SHP77 (cell line): Measurements from ENCODE around the gene DOCK2.

Experiments
- DNase-seq, 2 experiments: peaks; one replicate each; lab custom pipeline; 2025; lab: John Stamatoyannopoulos, UW

DOCK2 gene

GRCh38 chr5:169905017-169905416 is 267.9 kb downstream of the DOCK2 start:
- DNase-seq: no peak

- no peak for DNase-seq
Measured at GRCh38 chr5:169906745-169907649, 269.9 kb downstream of the DOCK2 start.

- no peak for DNase-seq
Measured at GRCh38 chr5:169908864-169909263, 271.8 kb downstream of the DOCK2 start.

GRCh38 chr5:169909945-169910344 is 272.9 kb downstream of the DOCK2 start:
- DNase-seq: no peak

- no peak for DNase-seq
Measured at GRCh38 chr5:169910393-169910792, 273.3 kb downstream of the DOCK2 start.

GRCh38 chr5:169911448-169912212 is 274.6 kb downstream of the DOCK2 start:
- no peak for DNase-seq

- DNase-seq: no peak
Measured at GRCh38 chr5:169913479-169913878, 276.4 kb downstream of the DOCK2 start.

- DNase-seq: no peak
Measured at GRCh38 chr5:169914766-169915165, 277.7 kb downstream of the DOCK2 start.

- no peak for DNase-seq
Measured at GRCh38 chr5:169917500-169917899, 280.4 kb downstream of the DOCK2 start.

DNA sequence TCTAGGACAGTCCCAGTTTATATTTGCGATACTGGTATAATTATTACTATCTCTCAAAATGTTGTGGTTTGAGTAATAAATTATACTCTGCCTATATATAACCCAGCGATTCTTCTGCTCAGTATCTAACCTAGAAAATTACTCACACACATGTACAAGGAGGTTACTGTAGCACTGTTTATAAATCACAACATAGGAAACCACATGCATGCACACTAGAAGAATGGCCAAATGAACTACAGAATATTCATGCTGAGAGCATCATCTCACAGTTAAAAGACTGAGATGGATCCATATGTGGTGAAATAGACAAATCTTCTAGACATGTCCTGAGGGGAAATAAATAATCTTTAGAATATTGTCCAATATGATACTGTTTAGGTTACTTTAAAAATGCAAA is 281.2 kb downstream of the DOCK2 start:
- DNase-seq: no peak

DNA sequence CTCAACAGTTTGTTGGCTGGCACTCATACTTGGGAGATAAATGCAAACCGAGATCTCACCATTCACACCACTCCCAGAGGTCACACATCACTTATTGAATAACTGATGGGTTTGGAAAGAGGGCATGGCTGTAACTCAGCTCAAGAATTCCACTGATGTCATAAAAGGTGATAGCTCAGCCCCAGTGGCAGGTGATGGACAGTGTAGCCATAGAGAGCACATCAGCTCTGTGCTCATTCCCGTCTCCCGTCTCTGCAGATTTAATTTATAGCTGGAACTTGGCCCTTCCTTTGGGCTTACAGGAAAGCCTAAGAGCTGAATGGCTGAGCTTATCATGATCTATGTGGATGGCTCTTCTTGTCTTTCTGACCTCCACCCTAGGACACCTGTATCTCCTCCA is 283.4 kb downstream of the DOCK2 start:
- DNase-seq: no peak

DNA sequence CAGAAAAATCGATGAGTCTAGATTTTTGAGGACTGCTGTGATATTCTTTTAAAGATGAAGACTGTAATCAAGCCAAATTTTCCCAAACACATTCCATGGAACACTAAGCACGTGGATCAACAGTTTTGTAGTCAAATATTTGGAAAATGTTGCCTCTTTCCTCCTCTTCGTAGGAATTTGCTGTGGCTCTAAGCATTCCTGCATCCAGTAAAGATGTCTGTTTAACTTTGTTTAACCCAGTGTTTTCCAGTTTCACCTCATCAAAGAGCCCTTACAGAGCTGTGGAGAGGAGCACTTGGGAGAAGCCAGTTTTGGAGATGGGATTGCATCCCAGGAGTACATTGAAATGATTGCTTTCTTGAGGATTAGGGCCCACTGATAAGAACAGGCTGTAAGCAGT is 284.3 kb downstream of the DOCK2 start:
- DNase-seq: no peak

DNA sequence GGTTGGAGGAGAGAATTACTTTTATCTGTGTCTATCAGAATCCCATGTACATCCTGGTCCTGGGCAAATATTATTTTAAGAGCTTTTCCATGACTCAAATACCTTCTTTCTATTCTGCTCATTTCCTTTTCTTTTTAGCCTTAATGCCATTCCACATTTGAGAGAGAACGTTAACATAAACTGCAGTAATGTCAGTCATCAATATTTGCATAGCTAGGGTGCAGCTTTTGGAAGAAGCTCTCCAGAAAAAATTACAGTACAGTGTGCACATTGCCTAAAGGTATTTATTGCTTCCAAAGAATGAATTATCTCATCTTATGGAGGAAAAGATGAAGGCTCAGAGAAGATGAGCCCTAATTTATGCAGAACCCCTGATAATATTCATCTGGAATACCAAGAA is 284.9 kb downstream of the DOCK2 start:
- DNase-seq: no peak

- DNase-seq: no peak
Measured at GRCh38 chr5:169922474-169922873, 285.4 kb downstream of the DOCK2 start.

- no peak for DNase-seq
Measured at GRCh38 chr5:169923988-169924387, 286.9 kb downstream of the DOCK2 start.

- no peak for DNase-seq
Measured at GRCh38 chr5:169933127-169933526, 296.1 kb downstream of the DOCK2 start.

- DNase-seq: no peak
Measured at GRCh38 chr5:169933616-169934015, 296.5 kb downstream of the DOCK2 start.

GRCh38 chr5:169934990-169935389 is 297.9 kb downstream of the DOCK2 start:
- DNase-seq: no peak

GRCh38 chr5:169935762-169936161 is 298.7 kb downstream of the DOCK2 start:
- DNase-seq: no peak

- DNase-seq: no peak
Measured at GRCh38 chr5:169938439-169938838, 301.4 kb downstream of the DOCK2 start.

GRCh38 chr5:169939731-169940130 is 302.7 kb downstream of the DOCK2 start:
- no peak for DNase-seq

GRCh38 chr5:169941542-169941941 is 304.5 kb downstream of the DOCK2 start:
- no peak for DNase-seq

DNA sequence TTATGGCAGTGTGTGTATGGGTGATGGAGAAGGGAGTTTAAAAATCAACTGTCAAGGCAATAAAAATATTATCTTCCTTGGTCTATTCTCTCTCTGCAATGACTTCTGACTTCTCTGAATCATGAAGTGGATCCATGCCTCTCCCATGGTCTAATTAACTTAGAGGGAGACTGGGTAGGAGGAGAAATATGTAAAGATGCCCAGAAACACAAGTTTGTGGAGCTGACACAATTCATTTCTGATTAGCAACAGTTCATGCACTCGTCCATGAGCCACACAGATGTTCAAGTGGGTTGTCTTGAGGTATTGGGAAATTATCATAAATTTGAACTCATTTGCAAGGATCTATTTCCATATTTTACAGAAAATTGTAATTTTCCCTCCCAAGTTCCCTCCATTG is 305.1 kb downstream of the DOCK2 start:
- DNase-seq: no peak
